ENCODE measurements around the gene MATK. TPM values are rescaled to one million over a fixed set of nuclear protein-coding genes. Genes with fewer than 3 reads are reported as not detected.

Gene MATK
- total and polyA plus RNA-seq, 2 experiments from 2014 or later = 4.8 to 6.9 TPM

DNA sequence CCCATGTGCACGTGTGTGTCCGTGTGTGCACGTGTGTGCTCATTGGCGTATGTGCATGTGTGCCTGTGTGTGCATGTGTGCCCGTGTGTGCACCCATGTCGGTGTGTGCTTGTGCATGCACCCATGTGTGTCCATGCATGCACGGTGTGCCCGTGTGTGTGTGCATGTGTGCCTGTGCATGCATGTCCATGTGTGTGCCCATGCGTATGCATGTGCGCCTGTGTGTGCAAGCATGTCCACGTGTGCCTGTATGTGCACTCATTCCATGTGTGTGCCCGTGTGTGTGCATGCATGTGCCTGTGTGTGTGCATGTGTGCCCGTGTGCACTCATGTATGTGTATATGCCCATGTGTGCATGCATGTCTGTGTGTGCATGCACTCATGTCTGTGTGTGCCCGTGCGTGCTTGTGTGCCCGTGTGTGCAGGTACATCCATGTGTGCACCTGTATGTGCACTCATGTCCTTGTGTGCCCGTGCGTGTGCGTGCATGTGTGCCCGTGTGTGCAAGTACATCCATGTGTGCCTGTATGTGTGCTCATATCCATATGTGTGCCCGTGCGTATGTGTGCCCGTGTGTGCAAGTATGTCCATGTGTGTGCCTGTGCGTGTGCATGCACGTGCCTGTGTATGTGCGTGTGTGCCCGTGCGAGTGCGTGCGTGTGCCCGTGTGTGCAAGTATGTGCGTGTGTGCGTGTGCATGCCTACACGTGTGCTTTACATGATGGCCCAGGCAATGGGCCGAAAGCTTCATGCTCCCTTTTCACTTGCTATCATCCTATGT is 21.6 kb upstream of the MATK start:
- Histone ChIP-seq H3K4me3 (no peak overlapping the region), H3K9me3 (ENCODE audit: low read depth) (no peaks in the 10 kb centered on the region), H3K27me3 (no peaks in the 10 kb centered on the region), H3K27ac (no peak overlapping the region), H3K4me1 (ENCODE audit: low read depth) (no peaks in the 10 kb centered on the region), H3K36me3 (no peaks in the 10 kb centered on the region)
- no peak for DNase-seq (ENCODE audit: low read depth in 1 of 2, low spot score in 1 of 2)
- TF ChIP-seq, protein P1, sequence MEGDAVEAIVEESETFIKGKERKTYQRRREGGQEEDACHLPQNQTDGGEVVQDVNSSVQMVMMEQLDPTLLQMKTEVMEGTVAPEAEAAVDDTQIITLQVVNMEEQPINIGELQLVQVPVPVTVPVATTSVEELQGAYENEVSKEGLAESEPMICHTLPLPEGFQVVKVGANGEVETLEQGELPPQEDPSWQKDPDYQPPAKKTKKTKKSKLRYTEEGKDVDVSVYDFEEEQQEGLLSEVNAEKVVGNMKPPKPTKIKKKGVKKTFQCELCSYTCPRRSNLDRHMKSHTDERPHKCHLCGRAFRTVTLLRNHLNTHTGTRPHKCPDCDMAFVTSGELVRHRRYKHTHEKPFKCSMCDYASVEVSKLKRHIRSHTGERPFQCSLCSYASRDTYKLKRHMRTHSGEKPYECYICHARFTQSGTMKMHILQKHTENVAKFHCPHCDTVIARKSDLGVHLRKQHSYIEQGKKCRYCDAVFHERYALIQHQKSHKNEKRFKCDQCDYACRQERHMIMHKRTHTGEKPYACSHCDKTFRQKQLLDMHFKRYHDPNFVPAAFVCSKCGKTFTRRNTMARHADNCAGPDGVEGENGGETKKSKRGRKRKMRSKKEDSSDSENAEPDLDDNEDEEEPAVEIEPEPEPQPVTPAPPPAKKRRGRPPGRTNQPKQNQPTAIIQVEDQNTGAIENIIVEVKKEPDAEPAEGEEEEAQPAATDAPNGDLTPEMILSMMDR (IDR thresholded peaks at IDR 0.05; ENCODE audit: low read depth, low read length) = no peak

GRCh38 chr19:3807131-3807480 is 20.9 kb upstream of the MATK start:
- no peak for DNase-seq (ENCODE audit: low read depth in 1 of 2, low spot score in 1 of 2)
- H3K9me3 ChIP-seq (ENCODE audit: low read depth) = no peaks in the 10 kb centered on the region
- TF ChIP-seq, protein P1 (IDR thresholded peaks at IDR 0.05; ENCODE audit: low read depth, low read length) = no peak

GRCh38 chr19:3805859-3806258 is 19.7 kb upstream of the MATK start:
- Histone ChIP-seq H3K36me3 (no peaks in the 10 kb centered on the region), H3K27ac (no peak overlapping the region), H3K4me1 (ENCODE audit: low read depth) (no peaks in the 10 kb centered on the region), H3K9me3 (ENCODE audit: low read depth) (no peaks in the 10 kb centered on the region), H3K27me3 (peaks cover 18% of the 10 kb centered on the region), H3K4me3 (no peak overlapping the region)
- no peak for DNase-seq (ENCODE audit: low read depth in 1 of 2, low spot score in 1 of 2)
- TF ChIP-seq, protein P1 (IDR thresholded peaks at IDR 0.05; ENCODE audit: low read depth, low read length) = no peak

More at GRCh38 chr19:3807131-3807480, 20.9 kb upstream of the MATK start:
- Histone ChIP-seq H3K4me3 (no peak overlapping the region), H3K27me3 (peaks cover 6% of the 10 kb centered on the region), H3K4me1 (ENCODE audit: low read depth) (no peaks in the 10 kb centered on the region), H3K36me3 (no peaks in the 10 kb centered on the region), H3K27ac (no peak overlapping the region)

DNA sequence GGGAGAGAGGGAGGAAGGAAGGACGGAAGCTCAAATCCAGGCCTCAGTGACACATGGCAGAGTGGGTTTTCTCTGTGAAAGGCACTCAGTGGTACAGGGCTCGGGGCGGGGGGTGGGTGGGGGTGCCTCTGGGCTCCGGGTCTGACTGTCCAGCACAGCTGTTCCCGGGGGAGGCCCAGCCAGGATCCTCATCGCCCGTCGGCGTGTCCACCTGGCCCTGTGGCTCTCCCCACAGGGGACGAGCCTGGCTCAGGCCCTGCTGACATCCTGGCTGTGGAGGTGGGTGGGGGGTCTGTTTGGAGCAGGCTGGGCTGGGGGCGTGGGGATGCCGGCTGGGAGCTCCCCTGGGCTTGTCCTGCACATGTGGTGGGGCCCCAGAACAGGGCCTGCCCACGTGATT is 18.2 kb upstream of the MATK start:
- DNase-seq (ENCODE audit: low read depth in 1 of 2, low spot score in 1 of 2) = no peak
- Histone ChIP-seq H3K4me1 (ENCODE audit: low read depth) (no peaks in the 10 kb centered on the region), H3K27me3 (peaks cover 33% of the 10 kb centered on the region), H3K36me3 (no peaks in the 10 kb centered on the region), H3K27ac (no peak overlapping the region), H3K4me3 (no peak overlapping the region), H3K9me3 (ENCODE audit: low read depth) (no peaks in the 10 kb centered on the region)
- TF ChIP-seq, protein P1 (IDR thresholded peaks at IDR 0.05; ENCODE audit: low read depth, low read length) = no peak

- Histone ChIP-seq H3K27ac (no peak overlapping the region), H3K27me3 (peaks cover 37% of the 10 kb centered on the region), H3K36me3 (no peaks in the 10 kb centered on the region), H3K4me1 (ENCODE audit: low read depth) (no peaks in the 10 kb centered on the region), H3K9me3 (ENCODE audit: low read depth) (no peaks in the 10 kb centered on the region), H3K4me3 (no peak overlapping the region)
- TF ChIP-seq, protein P1 (IDR thresholded peaks at IDR 0.05; ENCODE audit: low read depth, low read length) = no peak
- no peak for DNase-seq (ENCODE audit: low read depth in 1 of 2, low spot score in 1 of 2)
Measured at GRCh38 chr19:3803986-3804385, 17.8 kb upstream of the MATK start.

Measured in cardiac muscle cell (in vitro differentiated cells and primary cell).